ENCODE results near the gene CNTN6. TPM values are rescaled to one million over a fixed set of nuclear protein-coding genes. Genes with fewer than 3 reads are reported as not detected.

CNTN6 gene
- polyA plus RNA-seq, 1 donor (not counting 4 experiments of a cell fraction or from before 2014, with no cell fraction given), result not detected

- Histone ChIP-seq H2AFZ (ENCODE audit: control insufficient read depth, low read length) (no peak overlapping the region), H3K4me2 (ENCODE audit: control insufficient read depth, extremely low read depth, insufficient read depth, low read depth, low read length) (no peak overlapping the region), H3K79me2 (ENCODE audit: control insufficient read depth, insufficient read depth, low read length) (no peaks in the 10 kb centered on the region), H3K4me3 (ENCODE audit: control insufficient read depth in 2 of 3, extremely low read depth in 1 of 3, insufficient read depth in 2 of 3, low read depth in 1 of 3, low read length in 3 of 3) (no peak overlapping the region), H3K9me3 (ENCODE audit: control insufficient read depth, low read depth, low read length) (no peaks in the 10 kb centered on the region), H4K20me1 (ENCODE audit: control insufficient read depth, extremely low read depth, insufficient read depth, low read length) (no peaks in the 10 kb centered on the region), H3K27me3 (ENCODE audit: control insufficient read depth, extremely low read depth, insufficient read depth, low read length) (no peaks in the 10 kb centered on the region), H3K36me3 (ENCODE audit: control insufficient read depth in 2 of 2, extremely low read depth in 1 of 2, insufficient read depth in 2 of 2, low read length in 2 of 2) (no peaks in the 10 kb centered on the region), H3K9ac (ENCODE audit: control insufficient read depth, extremely low read depth, insufficient read depth, low read length) (no peak overlapping the region), H3K9me1 (ENCODE audit: control insufficient read depth, extremely low read depth, insufficient read depth, low read length) (no peaks in the 10 kb centered on the region), H3K4me1 (ENCODE audit: control insufficient read depth, extremely low read depth, insufficient read depth, low read length) (no peaks in the 10 kb centered on the region), H3K27ac (ENCODE audit: control insufficient read depth, insufficient read depth, low read length) (no peak overlapping the region)
- no peak for TF ChIP-seq EZH2 (IDR thresholded peaks at IDR 0.05; ENCODE audit: low read length)
- TF ChIP-seq, protein P1, sequence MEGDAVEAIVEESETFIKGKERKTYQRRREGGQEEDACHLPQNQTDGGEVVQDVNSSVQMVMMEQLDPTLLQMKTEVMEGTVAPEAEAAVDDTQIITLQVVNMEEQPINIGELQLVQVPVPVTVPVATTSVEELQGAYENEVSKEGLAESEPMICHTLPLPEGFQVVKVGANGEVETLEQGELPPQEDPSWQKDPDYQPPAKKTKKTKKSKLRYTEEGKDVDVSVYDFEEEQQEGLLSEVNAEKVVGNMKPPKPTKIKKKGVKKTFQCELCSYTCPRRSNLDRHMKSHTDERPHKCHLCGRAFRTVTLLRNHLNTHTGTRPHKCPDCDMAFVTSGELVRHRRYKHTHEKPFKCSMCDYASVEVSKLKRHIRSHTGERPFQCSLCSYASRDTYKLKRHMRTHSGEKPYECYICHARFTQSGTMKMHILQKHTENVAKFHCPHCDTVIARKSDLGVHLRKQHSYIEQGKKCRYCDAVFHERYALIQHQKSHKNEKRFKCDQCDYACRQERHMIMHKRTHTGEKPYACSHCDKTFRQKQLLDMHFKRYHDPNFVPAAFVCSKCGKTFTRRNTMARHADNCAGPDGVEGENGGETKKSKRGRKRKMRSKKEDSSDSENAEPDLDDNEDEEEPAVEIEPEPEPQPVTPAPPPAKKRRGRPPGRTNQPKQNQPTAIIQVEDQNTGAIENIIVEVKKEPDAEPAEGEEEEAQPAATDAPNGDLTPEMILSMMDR (optimal IDR thresholded peaks at IDR 0.05 in 1 of 3, IDR thresholded peaks at IDR 0.05 in 1 of 3, conservative IDR thresholded peaks at IDR 0.05 in 1 of 3; ENCODE audit: extremely low read depth in 1 of 3, insufficient read depth in 2 of 3, low read length in 3 of 3), result no peak
- FAIRE-seq (no peak), DNase-seq (ENCODE audit: low read depth, low spot score) (no peak)
- dilution Hi-C loops (cut with MboI; ENCODE audit: extremely low pct_ligation_motif_present, low sequenced_read_pairs), result no loop called here
Measured at GRCh38 chr3:1394188-1394587, 301.4 kb downstream of the CNTN6 start.

GRCh38 chr3:1400571-1400970, 307.7 kb downstream of the CNTN6 start:
- TF ChIP-seq EZH2 (IDR thresholded peaks at IDR 0.05; ENCODE audit: low read length), result no peak
- TF ChIP-seq, protein P1 (optimal IDR thresholded peaks at IDR 0.05 in 1 of 3, IDR thresholded peaks at IDR 0.05 in 1 of 3, conservative IDR thresholded peaks at IDR 0.05 in 1 of 3; ENCODE audit: extremely low read depth in 1 of 3, insufficient read depth in 2 of 3, low read length in 3 of 3), result no peak
- FAIRE-seq (no peak), DNase-seq (ENCODE audit: low read depth, low spot score) (no peak)
- H3K4me3 ChIP-seq (ENCODE audit: control insufficient read depth in 2 of 3, extremely low read depth in 1 of 3, insufficient read depth in 2 of 3, low read depth in 1 of 3, low read length in 3 of 3), result no peak overlapping the region
- H2AFZ ChIP-seq (ENCODE audit: control insufficient read depth, low read length), result no peak overlapping the region
- no peaks in the 10 kb centered on the region for H3K27me3 ChIP-seq (ENCODE audit: control insufficient read depth, extremely low read depth, insufficient read depth, low read length)
- H3K9me1 ChIP-seq (ENCODE audit: control insufficient read depth, extremely low read depth, insufficient read depth, low read length), result no peaks in the 10 kb centered on the region
- no peaks in the 10 kb centered on the region for H3K4me1 ChIP-seq (ENCODE audit: control insufficient read depth, extremely low read depth, insufficient read depth, low read length)
- H3K79me2 ChIP-seq (ENCODE audit: control insufficient read depth, insufficient read depth, low read length), result no peaks in the 10 kb centered on the region
- no peaks in the 10 kb centered on the region for H3K9me3 ChIP-seq (ENCODE audit: control insufficient read depth, low read depth, low read length)
- dilution Hi-C loops (cut with MboI; ENCODE audit: extremely low pct_ligation_motif_present, low sequenced_read_pairs), result no loop called here
- no peaks in the 10 kb centered on the region for H4K20me1 ChIP-seq (ENCODE audit: control insufficient read depth, extremely low read depth, insufficient read depth, low read length)
- no peak overlapping the region for H3K4me2 ChIP-seq (ENCODE audit: control insufficient read depth, extremely low read depth, insufficient read depth, low read depth, low read length)
- H3K36me3 ChIP-seq (ENCODE audit: control insufficient read depth in 2 of 2, extremely low read depth in 1 of 2, insufficient read depth in 2 of 2, low read length in 2 of 2), result no peaks in the 10 kb centered on the region
- H3K9ac ChIP-seq (ENCODE audit: control insufficient read depth, extremely low read depth, insufficient read depth, low read length), result no peak overlapping the region
- H3K27ac ChIP-seq (ENCODE audit: control insufficient read depth, insufficient read depth, low read length), result no peak overlapping the region

All from keratinocyte (primary cell).